Mesenchymal stem cell (in vitro differentiated cells and primary cell): ENCODE data around the gene MBNL2.

ENCODE experiments used
- DNase-seq: peaks from one replicate; pipeline ENCODE4 v3.0.0-alpha.2; 2013
- H2AFZ ChIP-seq: one replicate; pipeline ENCODE4 v1.6.1; 2013; ENCODE audit warnings: low read depth, mild to moderate bottlenecking, control low read depth, inconsistent platforms, low read length, moderate library complexity
- H2AK5ac ChIP-seq: 2 replicates; pipeline ENCODE4 v1.6.1; 2013; ENCODE audit warnings: low read length, moderate library complexity, mild to moderate bottlenecking, inconsistent platforms; ENCODE audit not compliant: severe bottlenecking
- H2BK120ac ChIP-seq: one replicate; pipeline ENCODE4 v1.6.1; 2013; ENCODE audit warnings: low read depth, mild to moderate bottlenecking, inconsistent platforms, low read length, moderate library complexity
- H2BK12ac ChIP-seq, 2 experiments: one replicate each; pipeline ENCODE4 v1.6.1; 2013; ENCODE audit warnings: inconsistent platforms in 2 of 2, low read length in 2 of 2, mild to moderate bottlenecking in 2 of 2, moderate library complexity in 2 of 2, control low read depth in 1 of 2
- H2BK15ac ChIP-seq: one replicate; pipeline ENCODE4 v1.6.1; 2013; ENCODE audit warnings: mild to moderate bottlenecking, low read depth, inconsistent platforms; ENCODE audit not compliant: poor library complexity, severe bottlenecking
- H2BK5ac ChIP-seq: 2 replicates; pipeline ENCODE4 v1.6.1; 2013; ENCODE audit warnings: low read depth, mild to moderate bottlenecking, low read length, control low read depth, inconsistent platforms; ENCODE audit not compliant: poor library complexity, severe bottlenecking
- H3K14ac ChIP-seq, 2 experiments: one replicate each; pipeline ENCODE4 v1.6.1; 2013; ENCODE audit warnings: inconsistent platforms in 2 of 2, low read length in 2 of 2, control low read depth in 1 of 2, mild to moderate bottlenecking in 1 of 2, moderate library complexity in 1 of 2
- H3K18ac ChIP-seq, 2 experiments: one replicate each; pipeline ENCODE4 v1.6.1; 2013; ENCODE audit warnings: inconsistent platforms in 2 of 2, low read length in 2 of 2, control low read depth in 1 of 2, low read depth in 1 of 2, mild to moderate bottlenecking in 1 of 2
- H3K23ac ChIP-seq, 2 experiments: one replicate each; pipeline ENCODE4 v1.6.1; 2013; ENCODE audit warnings: inconsistent platforms in 2 of 2, low read length in 2 of 2, mild to moderate bottlenecking in 2 of 2, moderate library complexity in 2 of 2, control low read depth in 1 of 2
- H3K27ac ChIP-seq: 2 replicates; pipeline ENCODE4 v1.5.1; 2013; ENCODE audit warnings: mild to moderate bottlenecking, moderate library complexity, low read length, control low read depth, inconsistent platforms; ENCODE audit not compliant: poor library complexity, severe bottlenecking
- H3K27me3 ChIP-seq, 2 experiments: 2 replicates each; pipeline versions ENCODE4 v1.6.1 to v1.7.0; 2013; ENCODE audit warnings: low read length in 2 of 2, mild to moderate bottlenecking in 2 of 2, moderate library complexity in 2 of 2, control low read depth in 1 of 2, inconsistent platforms in 1 of 2; ENCODE audit not compliant: control insufficient read depth in 1 of 2, insufficient read depth in 1 of 2
- H3K36me3 ChIP-seq, 2 experiments: 2 replicates each; pipeline versions ENCODE4 v1.6.1 to v1.7.0; 2013; ENCODE audit warnings: low read length in 2 of 2, control low read depth in 1 of 2, inconsistent platforms in 1 of 2, low read depth in 1 of 2, mild to moderate bottlenecking in 1 of 2; ENCODE audit not compliant: insufficient read depth in 2 of 2, control insufficient read depth in 1 of 2
- H3K4ac ChIP-seq, 2 experiments: one replicate each; pipeline ENCODE4 v1.6.1; 2013; ENCODE audit warnings: inconsistent platforms in 2 of 2, low read length in 2 of 2, mild to moderate bottlenecking in 2 of 2, moderate library complexity in 2 of 2, control low read depth in 1 of 2, low read depth in 1 of 2
- H3K4me1 ChIP-seq: 2 replicates; pipeline ENCODE4 v1.6.1; 2013; ENCODE audit warnings: low read depth, low read length, control low read depth; ENCODE audit not compliant: control insufficient read depth, insufficient read depth
- H3K4me2 ChIP-seq: 2 replicates; pipeline ENCODE4 v1.6.1; 2013; ENCODE audit warnings: low read length, mild to moderate bottlenecking, inconsistent platforms; ENCODE audit not compliant: poor library complexity, severe bottlenecking
- H3K4me3 ChIP-seq, 2 experiments: 2 replicates each; pipeline versions ENCODE4 v1.5.1 to v1.7.0; 2013; ENCODE audit warnings: low read length in 2 of 2, mild to moderate bottlenecking in 2 of 2, control low read depth in 1 of 2, low read depth in 1 of 2; ENCODE audit not compliant: insufficient read depth in 1 of 2
- H3K79me1 ChIP-seq: replicated peaks from 2 replicates; pipeline ENCODE4 v1.6.1; 2013; ENCODE audit warnings: mild to moderate bottlenecking, control low read depth, low read length, inconsistent platforms; ENCODE audit not compliant: poor library complexity, severe bottlenecking
- H3K9ac ChIP-seq: 2 replicates; pipeline ENCODE4 v1.7.0; 2013; ENCODE audit warnings: mild to moderate bottlenecking, low read length, moderate library complexity
- H3K9me3 ChIP-seq: 2 replicates; pipeline ENCODE4 v1.7.0; 2013; ENCODE audit warnings: mild to moderate bottlenecking, low read length; ENCODE audit not compliant: control insufficient read depth
- H4K8ac ChIP-seq: one replicate; pipeline ENCODE4 v1.6.1; 2013; ENCODE audit warnings: inconsistent platforms, mild to moderate bottlenecking, low read length, moderate library complexity
- H4K91ac ChIP-seq: one replicate; pipeline ENCODE4 v1.6.1; 2013; ENCODE audit warnings: mild to moderate bottlenecking, low read length, inconsistent platforms
- WGBS: methylation state at CpG from one replicate; pipeline ENCODE4 v1.1.7; 2013; ENCODE audit warnings: mixed read lengths; 5-methylcytosine and 5-hydroxymethylcytosine counted together

The MBNL2 gene

GRCh38 chr13:97273341-97273831 lies 51.3 kb downstream of the MBNL2 start:
- no peaks in the 10 kb centered on the region for H3K27me3 ChIP-seq
- H3K14ac ChIP-seq: no peak overlapping the region
- H2BK5ac ChIP-seq: no peak overlapping the region
- no peak overlapping the region for H3K18ac ChIP-seq
- no peaks in the 10 kb centered on the region for H3K9me3 ChIP-seq
- no peak overlapping the region for H3K4me2 ChIP-seq
- H3K9ac ChIP-seq: no peak overlapping the region
- H2AK5ac ChIP-seq: peak overlapping the region; percentile 60
- peaks cover 7% of the 10 kb centered on the region for H3K4me1 ChIP-seq
- H2BK15ac ChIP-seq: no peak overlapping the region
- no peak overlapping the region for H3K4me3 ChIP-seq
- H4K8ac ChIP-seq: no peak overlapping the region
- H3K79me1 ChIP-seq: peaks cover 9% of the 10 kb centered on the region
- 80% methylated on average over 1 of the region's 5 CpGs for WGBS
- H3K36me3 ChIP-seq: peaks cover 5 to 9% of the 10 kb centered on the region in 2 experiments
- peak overlapping the region in 1 of 2 experiments; percentile 29 for H2BK12ac ChIP-seq
- peak overlapping the region in 1 of 2 experiments; percentile 41 for H3K4ac ChIP-seq
- no peak for DNase-seq
- H2BK120ac ChIP-seq: no peak overlapping the region
- H3K23ac ChIP-seq: no peak overlapping the region
- no peak overlapping the region for H4K91ac ChIP-seq
- H3K27ac ChIP-seq: no peak overlapping the region
- H2AFZ ChIP-seq: no peak overlapping the region

DNA sequence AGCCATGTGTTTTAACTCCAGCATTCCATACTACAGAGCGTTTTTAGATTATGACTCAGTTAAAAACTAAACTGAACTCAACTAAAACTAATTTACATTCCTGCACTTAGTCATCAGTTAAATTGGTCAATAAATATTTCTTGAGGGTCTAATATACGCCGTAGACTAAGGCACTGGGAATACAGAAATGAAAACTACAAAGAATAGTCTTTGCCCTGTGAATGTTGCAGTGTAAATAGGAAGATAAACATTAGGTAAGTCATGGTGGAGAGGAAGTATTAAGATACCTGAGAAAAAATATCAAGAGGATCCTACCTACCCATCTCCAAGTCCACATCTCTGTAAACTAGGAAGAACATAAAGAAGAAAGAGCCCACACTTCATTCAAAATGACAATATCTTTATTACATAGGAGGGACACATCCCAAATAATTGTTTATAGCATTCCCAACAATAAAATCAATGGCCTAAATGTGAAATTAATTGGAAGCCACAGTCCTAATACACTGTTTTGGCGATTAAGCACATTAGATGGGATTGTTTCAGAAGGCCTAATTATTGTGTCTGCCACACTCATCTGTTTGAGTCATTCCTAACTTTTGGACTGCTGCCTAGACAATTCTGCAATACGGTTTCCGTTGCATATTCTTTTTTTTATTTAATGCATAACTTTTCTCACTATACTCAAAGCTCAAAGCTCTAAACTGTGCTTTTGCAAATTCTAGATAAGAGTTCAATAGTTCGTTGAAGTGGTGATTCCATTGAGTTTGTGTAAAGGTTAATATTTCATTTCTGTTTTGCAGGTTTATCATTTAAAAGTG lies 52.9 kb downstream of the MBNL2 start:
- Histone ChIP-seq H3K9ac (peak overlapping the region; percentile 74), H2AFZ (no peak overlapping the region), H2AK5ac (no peak overlapping the region), H3K79me1 (peaks cover 5% of the 10 kb centered on the region), H3K36me3 (peaks cover 0 to 9% of the 10 kb centered on the region in 2 experiments), H2BK15ac (no peak overlapping the region), H3K14ac (no peak overlapping the region), H3K4ac (no peak overlapping the region), H3K4me1 (peaks cover 7% of the 10 kb centered on the region), H4K8ac (no peak overlapping the region), H3K27ac (peak overlapping the region; percentile 90), H4K91ac (no peak overlapping the region), H3K23ac (no peak overlapping the region), H2BK12ac (no peak overlapping the region), H3K4me3 (peak overlapping the region in 1 of 2 experiments; percentile 23), H2BK120ac (no peak overlapping the region), H3K9me3 (no peaks in the 10 kb centered on the region), H3K18ac (no peak overlapping the region), H3K27me3 (no peaks in the 10 kb centered on the region), H3K4me2 (no peak overlapping the region), H2BK5ac (no peak overlapping the region)
- peak; percentile 86 for DNase-seq
- 26% methylated on average over 4 of the region's 7 CpGs for WGBS

- 72% methylated on average over 7 of the region's 8 CpGs for WGBS
- Histone ChIP-seq H4K8ac (no peak overlapping the region), H3K14ac (no peak overlapping the region)
These were observed 53.8 kb downstream of the MBNL2 start for GRCh38 chr13:97275776-97276501.

GRCh38 chr13:97276862-97277269 lies 54.7 kb downstream of the MBNL2 start:
- no peak overlapping the region for H4K91ac ChIP-seq
- peak; percentile 45 for DNase-seq
- H2AFZ ChIP-seq: no peak overlapping the region
- no peak overlapping the region for H4K8ac ChIP-seq
- WGBS: 79% methylated on average over 1 of the region's 2 CpGs
- no peak overlapping the region for H3K4me3 ChIP-seq
- H3K23ac ChIP-seq: no peak overlapping the region
- H2AK5ac ChIP-seq: peak overlapping the region; percentile 7
- H3K9ac ChIP-seq: peak overlapping the region; percentile 36
- H3K18ac ChIP-seq: no peak overlapping the region
- H3K14ac ChIP-seq: no peak overlapping the region
- H3K79me1 ChIP-seq: peaks cover 2% of the 10 kb centered on the region
- H2BK120ac ChIP-seq: no peak overlapping the region
- H3K4me1 ChIP-seq: peaks cover 9% of the 10 kb centered on the region
- no peak overlapping the region for H3K4me2 ChIP-seq
- H3K36me3 ChIP-seq: peaks cover 0 to 9% of the 10 kb centered on the region in 2 experiments
- H3K4ac ChIP-seq: no peak overlapping the region
- H3K9me3 ChIP-seq: no peaks in the 10 kb centered on the region
- no peak overlapping the region for H2BK15ac ChIP-seq
- no peaks in the 10 kb centered on the region for H3K27me3 ChIP-seq
- H2BK12ac ChIP-seq: no peak overlapping the region
- no peak overlapping the region for H3K27ac ChIP-seq
- no peak overlapping the region for H2BK5ac ChIP-seq

More at GRCh38 chr13:97275776-97276501, 53.8 kb downstream of the MBNL2 start:
- peaks cover 2% of the 10 kb centered on the region for H3K79me1 ChIP-seq
- no peaks in the 10 kb centered on the region for H3K9me3 ChIP-seq
- peaks cover 9% of the 10 kb centered on the region for H3K4me1 ChIP-seq
- H3K18ac ChIP-seq: peak overlapping the region; percentile 62
- H3K4me2 ChIP-seq: no peak overlapping the region
- H3K9ac ChIP-seq: peak overlapping the region; percentile 37
- peaks cover 0 to 9% of the 10 kb centered on the region in 2 experiments for H3K36me3 ChIP-seq
- H2BK5ac ChIP-seq: no peak overlapping the region
- no peak overlapping the region for H3K4ac ChIP-seq
- H2BK12ac ChIP-seq: no peak overlapping the region
- H3K27me3 ChIP-seq: no peaks in the 10 kb centered on the region
- no peak overlapping the region for H3K23ac ChIP-seq
- peak overlapping the region; percentile 79 for H3K27ac ChIP-seq
- no peak overlapping the region for H2AFZ ChIP-seq
- no peak for DNase-seq
- peak overlapping the region; percentile 54 for H2AK5ac ChIP-seq
- H2BK120ac ChIP-seq: no peak overlapping the region
- no peak overlapping the region for H4K91ac ChIP-seq
- peak overlapping the region in 1 of 2 experiments; percentile 20 for H3K4me3 ChIP-seq
- H2BK15ac ChIP-seq: no peak overlapping the region
